Body of pancreas (tissue), 4 donors: ENCODE measurements around the gene DCXR. TPM values are rescaled to one million over a fixed set of nuclear protein-coding genes. Genes with fewer than 3 reads are reported as not detected.

Source experiments
- ATAC-seq: fragments of 150-250 bp; one replicate; pipeline ENCODE4 v1.9.1; 2016
- DNase-seq, 4 donors: peaks; one replicate each; pipeline ENCODE4 v3.0.0-alpha.2; 2019
- H3K27ac ChIP-seq, 4 donors: fragments of 200-600 bp; sonication (generic); 1 replicate in 3 of 4; 2 replicates in 1 of 4; pipeline versions ENCODE4 v1.5.1 to v1.6.1; 2016 to 2019; ENCODE audit warnings: mild to moderate bottlenecking in 1 of 4, mixed read lengths in 1 of 4, moderate library complexity in 1 of 4
- H3K27me3 ChIP-seq, 2 donors: fragments of 200-600 bp; sonication (generic); one replicate each; pipeline ENCODE4 v1.6.0; 2016; ENCODE audit warnings: mild to moderate bottlenecking in 1 of 2
- H3K36me3 ChIP-seq, 2 donors: fragments of 200-600 bp; sonication (generic); replicated peaks in 1 of 2; 2 replicates each; pipeline ENCODE4 v1.5.1; 2016; ENCODE audit warnings: low read depth in 2 of 2; ENCODE audit not compliant: insufficient read depth in 1 of 2
- H3K4me1 ChIP-seq: fragments of 200-600 bp; sonication (generic); one replicate; pipeline ENCODE4 v1.6.0; 2016
- H3K4me3 ChIP-seq, 2 donors: fragments of 200-600 bp; sonication (generic); 1 replicate in 1 of 2; 2 replicates in 1 of 2; pipeline ENCODE4 v1.5.1; 2016 to 2019
- H3K9me3 ChIP-seq, 3 donors: fragments of 200-600 bp; sonication (generic); 1 replicate in 2 of 3; 2 replicates in 1 of 3; pipeline ENCODE4 v1.5.1; 2016
- CTCF ChIP-seq, 7 experiments: fragments of 450-650 bp in 4 of 7; fragments of 200-600 bp in 3 of 7; sonication (generic) in 3 of 7; IDR thresholded peaks; one replicate each; pipeline ENCODE4 v1.5.1; 2016 to 2019; ENCODE audit warnings: antibody characterized with exemption in 7 of 7
- POLR2A ChIP-seq, 3 donors: fragments of 450-650 bp; IDR thresholded peaks; one replicate each; pipeline ENCODE4 v1.6.1; 2016; ENCODE audit warnings: antibody characterized with exemption in 3 of 3, mild to moderate bottlenecking in 2 of 3
- WGBS, 2 donors: methylation state at CpG; one replicate each; pipeline ENCODE4 v1.1.5; 2017; 5-methylcytosine and 5-hydroxymethylcytosine counted together
- intact Hi-C: fragments of 100-400 bp; cut with DNase I; formaldehyde crosslinking; loops from one replicate; pipeline ENCODE4 v1.15.1; 2023
- total RNA-seq, 2 donors: library from RNA; depleted of rRNA; stranded (reverse); fragments of >200 nt; gene quantifications; one replicate each; pipeline ENCODE4 v1.1.0, GENCODE V29; 2016

The DCXR gene
- total RNA-seq, 2 donors from 2014 or later, result 82.2 to 205 TPM

- no peaks in the 10 kb centered on the region for H3K36me3 ChIP-seq
- no peaks in the 10 kb centered on the region for H3K27me3 ChIP-seq
- H3K9me3 ChIP-seq, result no peaks in the 10 kb centered on the region
- TF ChIP-seq POLR2A (IDR thresholded peaks at IDR 0.05) (peak in 1 of 3 donors; percentile 31), CTCF (IDR thresholded peaks at IDR 0.05) (no peak)
- peak in 3 of 4 donors; percentile 41 to 43 (median 42) for DNase-seq
- H3K27ac ChIP-seq, result peak overlapping the region in 2 of 4 donors; percentile 24 to 42
- peak overlapping the region; percentile 78 to 83 for H3K4me3 ChIP-seq
- H3K4me1 ChIP-seq, result peaks cover 46% of the 10 kb centered on the region
- WGBS, 2 donors, result 2% methylated on average over 55 of the region's 55 CpGs; no CpG with 5 or more reads in 1 of the 2 donors
- ATAC-seq, result peak; percentile 2
- intact Hi-C loops, result no loop called here
These were observed 13.9 kb downstream of the DCXR start for GRCh38 chr17:82023447-82024241.

GRCh38 chr17:82022981-82023446 lies 14.5 kb downstream of the DCXR start, which contains the start of gene LRRC45:
LRRC45 (plus strand) TSS chr17:82023305; CDS start chr17:82023644, 339 bp downstream.
- intact Hi-C loops, result no loop called here
- Histone ChIP-seq H3K4me3 (peak within 1 kb of the TSS; percentile 89 to 93), H3K36me3 (no peaks in the 10 kb centered on the region), H3K27ac (peak within 1 kb of the TSS in 3 of 4 donors; percentile 43 to 81 (median 77)), H3K9me3 (no peaks in the 10 kb centered on the region), H3K27me3 (no peaks in the 10 kb centered on the region), H3K4me1 (peaks cover 52% of the 10 kb centered on the region)
- DNase-seq (peak; percentile 100), ATAC-seq (peak; percentile 95)
- TF ChIP-seq POLR2A (IDR thresholded peaks at IDR 0.05) (no peak), CTCF (IDR thresholded peaks at IDR 0.05) (no peak)
- WGBS, 2 donors, result 0% methylated on average over 41 of the region's 42 CpGs; no CpG with 5 or more reads in 1 of the 2 donors

- Histone ChIP-seq H3K9me3 (no peaks in the 10 kb centered on the region), H3K27ac (peak within 1 kb of the TSS in 3 of 4 donors; percentile 43 to 81 (median 77)), H3K4me3 (peak within 1 kb of the TSS; percentile 89 to 93), H3K36me3 (no peaks in the 10 kb centered on the region), H3K27me3 (no peaks in the 10 kb centered on the region), H3K4me1 (peaks cover 58% of the 10 kb centered on the region)
- TF ChIP-seq CTCF (IDR thresholded peaks at IDR 0.05), result peak in 1 of 7 experiments; percentile 11
- TF ChIP-seq POLR2A (IDR thresholded peaks at IDR 0.05), result peak; percentile 53 to 79 (median 78)
- DNase-seq (no peak), ATAC-seq (no peak)
- whole genome bisulfite sequencing, 2 donors, result 0% methylated on average over 9 to 51 of the region's 64 CpGs
- intact Hi-C loops, result no loop called here
These were observed 15.1 kb downstream of the DCXR start, which contains the start of gene CENPX for GRCh38 chr17:82022310-82022980. CENPX (minus strand) TSS chr17:82022878; CDS start chr17:82022861, 17 bp downstream.

- H3K9me3 ChIP-seq, result no peaks in the 10 kb centered on the region
- peak overlapping the region in 1 of 4 donors; percentile 43 for H3K27ac ChIP-seq
- no peaks in the 10 kb centered on the region for H3K27me3 ChIP-seq
- ATAC-seq (no peak), DNase-seq (no peak)
- TF ChIP-seq POLR2A (IDR thresholded peaks at IDR 0.05) (no peak), CTCF (IDR thresholded peaks at IDR 0.05) (no peak)
- H3K36me3 ChIP-seq, result no peaks in the 10 kb centered on the region
- H3K4me1 ChIP-seq, result peaks cover 59% of the 10 kb centered on the region
- intact Hi-C loops, result no loop called here
- peak overlapping the region; percentile 89 to 93 for H3K4me3 ChIP-seq
- WGBS, 2 donors, result 2 to 6% methylated on average over 10 of the region's 10 CpGs
These were observed 15.6 kb downstream of the DCXR start for GRCh38 chr17:82021900-82022309.
